Loucy (cell line): ENCODE results near the gene CYTH1.

Experiments
- EZH2phosphoT487 ChIP-seq: fragments of 200-600 bp; IDR thresholded peaks from 2 replicates; pipeline ENCODE4 v1.6.1; 2018; ENCODE audit warnings: antibody characterized with exemption, mild to moderate bottlenecking, moderate library complexity, borderline replicate concordance
- TF ChIP-seq, protein P1 (sequence below): fragments of 200-600 bp; sonication (generic); conservative IDR thresholded peaks from 2 replicates; pipeline ENCODE4 v1.5.1; 2014; ENCODE audit warnings: mild to moderate bottlenecking, antibody characterized with exemption, low read length

DNA sequence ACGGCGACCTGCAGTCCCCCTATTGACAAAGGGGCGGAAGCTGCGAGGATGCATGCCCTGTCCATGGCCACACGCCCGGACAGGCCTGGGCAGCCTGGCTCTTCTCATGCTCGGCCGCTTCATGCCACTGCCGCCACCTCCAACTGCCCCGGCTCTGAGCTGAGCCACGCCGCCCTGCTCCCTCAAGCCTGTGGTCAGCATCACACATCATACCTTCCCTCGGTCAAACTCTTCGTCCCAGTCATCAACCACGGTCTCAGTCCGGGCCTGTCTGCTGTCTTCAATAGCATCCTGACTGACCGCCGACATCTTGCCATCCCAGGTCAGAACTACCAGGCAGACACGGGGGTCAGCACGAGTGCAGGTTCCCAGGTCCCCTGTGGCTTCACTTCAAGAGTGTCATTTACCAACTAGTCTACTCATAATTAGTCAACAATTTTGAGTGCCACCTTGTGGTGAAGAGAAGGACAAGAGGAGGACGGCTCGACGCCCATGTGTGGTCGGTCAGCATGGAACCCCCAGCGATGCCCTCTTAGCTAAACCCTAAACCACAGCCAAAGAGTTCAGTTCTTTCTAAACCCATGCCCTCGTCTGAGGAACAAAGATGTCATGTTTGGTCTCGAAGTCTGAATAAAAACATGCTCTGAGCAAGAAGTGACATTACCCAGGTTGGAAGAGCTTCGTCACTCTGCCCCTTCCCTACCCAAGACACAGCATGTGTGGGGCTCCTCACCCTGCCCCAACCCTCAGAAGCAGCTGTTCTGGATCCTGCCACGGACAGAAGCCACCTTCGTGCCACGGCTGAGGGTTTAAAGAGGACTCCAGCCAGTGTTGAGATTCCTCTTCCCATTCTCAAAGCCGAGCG, 16.9 kb upstream of the CYTH1 start:
- TF ChIP-seq, protein P1, sequence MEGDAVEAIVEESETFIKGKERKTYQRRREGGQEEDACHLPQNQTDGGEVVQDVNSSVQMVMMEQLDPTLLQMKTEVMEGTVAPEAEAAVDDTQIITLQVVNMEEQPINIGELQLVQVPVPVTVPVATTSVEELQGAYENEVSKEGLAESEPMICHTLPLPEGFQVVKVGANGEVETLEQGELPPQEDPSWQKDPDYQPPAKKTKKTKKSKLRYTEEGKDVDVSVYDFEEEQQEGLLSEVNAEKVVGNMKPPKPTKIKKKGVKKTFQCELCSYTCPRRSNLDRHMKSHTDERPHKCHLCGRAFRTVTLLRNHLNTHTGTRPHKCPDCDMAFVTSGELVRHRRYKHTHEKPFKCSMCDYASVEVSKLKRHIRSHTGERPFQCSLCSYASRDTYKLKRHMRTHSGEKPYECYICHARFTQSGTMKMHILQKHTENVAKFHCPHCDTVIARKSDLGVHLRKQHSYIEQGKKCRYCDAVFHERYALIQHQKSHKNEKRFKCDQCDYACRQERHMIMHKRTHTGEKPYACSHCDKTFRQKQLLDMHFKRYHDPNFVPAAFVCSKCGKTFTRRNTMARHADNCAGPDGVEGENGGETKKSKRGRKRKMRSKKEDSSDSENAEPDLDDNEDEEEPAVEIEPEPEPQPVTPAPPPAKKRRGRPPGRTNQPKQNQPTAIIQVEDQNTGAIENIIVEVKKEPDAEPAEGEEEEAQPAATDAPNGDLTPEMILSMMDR: peak; percentile 61
- TF ChIP-seq EZH2phosphoT487: no peak
